ENCODE data around the gene TMEM184C. TPM values are rescaled to one million over a fixed set of nuclear protein-coding genes. Genes with fewer than 3 reads are reported as not detected.

The TMEM184C gene
- total and polyA plus RNA-seq, 2 donors (not counting 1 experiment from before 2014, with no cell fraction given): 4.9 to 27.5 TPM

- intact Hi-C loops (cut with micrococcal nuclease): no loop called here
- Histone ChIP-seq H3K27me3 (replicated peaks in 1 of 4; ENCODE audit: control extremely low read depth in 1 of 4, control insufficient read depth in 3 of 4, insufficient read depth in 4 of 4, low read length in 3 of 4) (peaks cover 0 to 3% (median 0%) of the 10 kb centered on the region in 4 experiments), H2AFZ (ENCODE audit: insufficient read depth, low read depth, low read length, poor library complexity, severe bottlenecking) (no peak overlapping the region), H3K9me3 (ENCODE audit: control extremely low read depth in 1 of 3, control insufficient read depth in 2 of 3, insufficient read depth in 1 of 3, low read length in 2 of 3) (no peaks in the 10 kb centered on the region), H3K36me3 (replicated peaks in 1 of 2; ENCODE audit: control extremely low read depth in 1 of 2, control insufficient read depth in 1 of 2, extremely low read depth in 1 of 2, insufficient read depth in 2 of 2, low read length in 1 of 2) (no peaks in the 10 kb centered on the region), H3K27ac (ENCODE audit: low read length in 2 of 2) (no peak overlapping the region), H3K4me1 (ENCODE audit: control insufficient read depth in 2 of 2, insufficient read depth in 2 of 2, low read length in 2 of 2) (no peaks in the 10 kb centered on the region), H3K4me2 (replicated peaks; ENCODE audit: low read depth, low read length, poor library complexity, severe bottlenecking) (no peak overlapping the region), H3K79me2 (ENCODE audit: control insufficient read depth, insufficient read depth, low read length) (no peaks in the 10 kb centered on the region), H3K4me3 (ENCODE audit: control extremely low read depth in 1 of 5, extremely low read depth in 1 of 5, insufficient read depth in 1 of 5, low read depth in 2 of 5, low read length in 4 of 5) (no peak overlapping the region), H3K9ac (ENCODE audit: low read length) (no peak overlapping the region), H4K20me1 (ENCODE audit: control insufficient read depth, insufficient read depth, low read length, poor library complexity, severe bottlenecking) (no peaks in the 10 kb centered on the region)
- Mint-ChIP-seq H3K9me3 (ENCODE audit: insufficient read depth) (no peaks in the 10 kb centered on the region), H3K4me1 (no peaks in the 10 kb centered on the region), H3K27ac (no peak overlapping the region), H3K4me3 (no peak overlapping the region), H3K27me3 (peaks cover 17% of the 10 kb centered on the region)
- 80% methylated on average over 1 of the region's 1 CpG for WGBS (ENCODE audit: insufficient coverage)
- DNase-seq: no peak
- ChIA-PET POLR2A (no interaction called here), CTCF (interaction anchor here (1.0 kb wide), 1 partner anchor 270 kb away, joined by 3 read pairs; no protein-coding TSS in a partner anchor)
- TF ChIP-seq EZH2 (IDR thresholded peaks at IDR 0.05; ENCODE audit: borderline replicate concordance, insufficient read depth, low read depth, low read length, poor library complexity, severe bottlenecking): no peak
- TF ChIP-seq CTCF (IDR thresholded peaks at IDR 0.05): no peak
- ATAC-seq (ENCODE audit: low read depth): no peak
Measured at GRCh38 chr4:147596981-147597380, 20.2 kb upstream of the TMEM184C start.

- no peak for DNase-seq
- Histone ChIP-seq H3K27ac (ENCODE audit: low read length in 2 of 2) (no peak overlapping the region), H3K4me2 (replicated peaks; ENCODE audit: low read depth, low read length, poor library complexity, severe bottlenecking) (no peak overlapping the region), H4K20me1 (ENCODE audit: control insufficient read depth, insufficient read depth, low read length, poor library complexity, severe bottlenecking) (no peaks in the 10 kb centered on the region), H3K36me3 (replicated peaks in 1 of 2; ENCODE audit: control extremely low read depth in 1 of 2, control insufficient read depth in 1 of 2, extremely low read depth in 1 of 2, insufficient read depth in 2 of 2, low read length in 1 of 2) (no peaks in the 10 kb centered on the region), H3K9ac (ENCODE audit: low read length) (no peak overlapping the region), H3K27me3 (replicated peaks in 1 of 4; ENCODE audit: control extremely low read depth in 1 of 4, control insufficient read depth in 3 of 4, insufficient read depth in 4 of 4, low read length in 3 of 4) (peaks cover 0 to 3% (median 0%) of the 10 kb centered on the region in 4 experiments), H3K79me2 (ENCODE audit: control insufficient read depth, insufficient read depth, low read length) (no peaks in the 10 kb centered on the region), H3K4me3 (ENCODE audit: control extremely low read depth in 1 of 5, extremely low read depth in 1 of 5, insufficient read depth in 1 of 5, low read depth in 2 of 5, low read length in 4 of 5) (no peak overlapping the region), H2AFZ (ENCODE audit: insufficient read depth, low read depth, low read length, poor library complexity, severe bottlenecking) (no peak overlapping the region), H3K9me3 (ENCODE audit: control extremely low read depth in 1 of 3, control insufficient read depth in 2 of 3, insufficient read depth in 1 of 3, low read length in 2 of 3) (no peaks in the 10 kb centered on the region), H3K4me1 (ENCODE audit: control insufficient read depth in 2 of 2, insufficient read depth in 2 of 2, low read length in 2 of 2) (no peaks in the 10 kb centered on the region)
- ChIA-PET POLR2A (no interaction called here), CTCF (interaction anchor here (1.0 to 1.2 kb wide), 2 partner anchors 8 to 269 kb away, joined by 3 read pairs; no protein-coding TSS in a partner anchor)
- H3K4me1 Mint-ChIP-seq: no peaks in the 10 kb centered on the region
- no peak for ATAC-seq (ENCODE audit: low read depth)
- intact Hi-C loops (cut with micrococcal nuclease): no loop called here
- TF ChIP-seq EZH2 (IDR thresholded peaks at IDR 0.05; ENCODE audit: borderline replicate concordance, insufficient read depth, low read depth, low read length, poor library complexity, severe bottlenecking) (no peak), CTCF (IDR thresholded peaks at IDR 0.05) (no peak)
- H3K9me3 Mint-ChIP-seq (ENCODE audit: insufficient read depth): no peaks in the 10 kb centered on the region
- H3K27ac Mint-ChIP-seq: no peak overlapping the region
- H3K4me3 Mint-ChIP-seq: no peak overlapping the region
- H3K27me3 Mint-ChIP-seq: peaks cover 16% of the 10 kb centered on the region
- WGBS (ENCODE audit: insufficient coverage): no CpG with 5 or more reads among the region's 2 CpGs
Measured at GRCh38 chr4:147597561-147597960, 19.6 kb upstream of the TMEM184C start.

All from B cell (primary cell).